Limb (tissue), 2 donors: Measurements from ENCODE around the gene TNIP3.
A peak's percentile ranks its signal among the peaks of the same experiment; 100 is the strongest.
"Not testable (repeated sequence)": the region's sequence is repeated elsewhere in the genome, so short reads cannot be mapped to it uniquely, and the experiment has no call there.

ENCODE experiments used
- DNase-seq, 2 donors: peaks; one replicate each; pipeline ENCODE4 v3.0.0-alpha.2; 2016; ENCODE audit errors: extremely low spot score in 2 of 2

Gene TNIP3

GRCh38 chr4:121164291-121164690 lies at the start of gene TNIP3:
Gene TNIP3, minus strand, starts transcription at chr4:121164321. Its CDS starts 196 bp downstream, at chr4:121164125.
- DNase-seq = no peak

- DNase-seq = peak in 1 of 2 donors; percentile 74
These were observed 48.7 kb upstream of the TNIP3 start for GRCh38 chr4:121212806-121213205.

- no peak for DNase-seq
These were observed 45.0 kb upstream of the TNIP3 start for GRCh38 chr4:121209171-121209570.

- no peak for DNase-seq
These were observed 44.3 kb upstream of the TNIP3 start for GRCh38 chr4:121208244-121209007.

- DNase-seq = not testable (repeated sequence)
These were observed 41.7 kb upstream of the TNIP3 start for GRCh38 chr4:121205777-121206176.

GRCh38 chr4:121200795-121201472 lies 36.8 kb upstream of the TNIP3 start:
- DNase-seq = no peak

- DNase-seq = no peak
These were observed 35.8 kb upstream of the TNIP3 start for GRCh38 chr4:121199742-121200561.

- no peak for DNase-seq
These were observed 34.1 kb upstream of the TNIP3 start for GRCh38 chr4:121198251-121198650.

- no peak for DNase-seq
These were observed 31.5 kb upstream of the TNIP3 start for GRCh38 chr4:121195649-121196048.

- DNase-seq = peak in 1 of 2 donors; percentile 66
These were observed 28.4 kb upstream of the TNIP3 start for GRCh38 chr4:121192480-121192879.

- no peak for DNase-seq
These were observed 27.9 kb upstream of the TNIP3 start for GRCh38 chr4:121192013-121192412.

- DNase-seq = no peak
These were observed 27.2 kb upstream of the TNIP3 start for GRCh38 chr4:121191361-121191760.

- DNase-seq = no peak
These were observed 26.3 kb upstream of the TNIP3 start for GRCh38 chr4:121190389-121190788.

- no peak for DNase-seq
These were observed 25.4 kb upstream of the TNIP3 start for GRCh38 chr4:121189326-121190215.

- no peak for DNase-seq
These were observed 23.1 kb upstream of the TNIP3 start for GRCh38 chr4:121187206-121187605.

- no peak for DNase-seq
These were observed 21.8 kb upstream of the TNIP3 start for GRCh38 chr4:121185960-121186359.

GRCh38 chr4:121183989-121184388 lies 19.9 kb upstream of the TNIP3 start:
- no peak for DNase-seq

- DNase-seq = no peak
These were observed 19.2 kb upstream of the TNIP3 start for GRCh38 chr4:121183361-121183760.

- no peak for DNase-seq
These were observed 18.2 kb upstream of the TNIP3 start for GRCh38 chr4:121182296-121182695.

GRCh38 chr4:121181493-121181892 lies 17.4 kb upstream of the TNIP3 start:
- DNase-seq = no peak

GRCh38 chr4:121180558-121180957 lies 16.4 kb upstream of the TNIP3 start:
- no peak for DNase-seq
